Adipocyte (in vitro differentiated cells): ENCODE results near the gene LSAMP.

Experiments
- DNase-seq: peaks from one replicate; pipeline ENCODE4 v3.0.0-alpha.2; 2015; ENCODE audit warnings: low read depth
- H3K27me3 ChIP-seq: replicated peaks from 2 replicates; pipeline ENCODE4 v1.7.0; 2013; ENCODE audit warnings: mild to moderate bottlenecking, low read length, moderate library complexity; ENCODE audit not compliant: control insufficient read depth, insufficient read depth
- H3K36me3 ChIP-seq: 2 replicates; pipeline ENCODE4 v1.7.0; 2013; ENCODE audit warnings: low read length, mild to moderate bottlenecking, moderate library complexity; ENCODE audit not compliant: control insufficient read depth, insufficient read depth, severe bottlenecking
- H3K4me1 ChIP-seq: 2 replicates; pipeline ENCODE4 v1.7.0; 2013; ENCODE audit warnings: mild to moderate bottlenecking, low read length, moderate library complexity; ENCODE audit not compliant: control insufficient read depth, insufficient read depth
- H3K4me3 ChIP-seq: 2 replicates; pipeline ENCODE4 v1.7.0; 2013; ENCODE audit warnings: mild to moderate bottlenecking, low read length, moderate library complexity
- H3K9ac ChIP-seq: 2 replicates; pipeline ENCODE4 v1.7.0; 2013; ENCODE audit warnings: mild to moderate bottlenecking, low read length, moderate library complexity
- H3K9me3 ChIP-seq: 2 replicates; pipeline ENCODE4 v1.7.0; 2013; ENCODE audit warnings: mild to moderate bottlenecking, low read length, moderate library complexity; ENCODE audit not compliant: control insufficient read depth

LSAMP gene

DNA sequence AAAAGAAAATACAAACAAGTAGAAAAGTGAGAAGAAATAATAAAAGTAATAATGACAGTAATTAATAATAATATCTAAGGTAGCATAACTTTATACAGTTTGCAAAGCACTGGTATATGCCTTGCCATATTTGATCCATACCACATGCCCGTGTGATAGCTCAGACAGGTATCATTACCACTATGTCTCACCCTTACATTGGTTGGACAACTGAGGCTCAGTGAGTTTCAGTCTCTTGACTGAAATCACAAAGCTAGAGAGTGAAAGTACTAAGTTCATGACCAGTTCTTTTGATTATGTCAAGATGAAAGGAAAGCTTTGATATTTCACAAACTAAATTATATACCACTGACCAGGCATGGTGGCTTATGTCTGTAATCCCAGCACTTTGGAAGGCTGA lies 413.1 kb downstream of the LSAMP start:
- H3K4me1 ChIP-seq, result no peaks in the 10 kb centered on the region
- no peaks in the 10 kb centered on the region for H3K27me3 ChIP-seq
- no peak overlapping the region for H3K4me3 ChIP-seq
- DNase-seq, result no peak
- H3K9ac ChIP-seq, result no peak overlapping the region
- H3K36me3 ChIP-seq, result no peaks in the 10 kb centered on the region
- no peaks in the 10 kb centered on the region for H3K9me3 ChIP-seq

DNA sequence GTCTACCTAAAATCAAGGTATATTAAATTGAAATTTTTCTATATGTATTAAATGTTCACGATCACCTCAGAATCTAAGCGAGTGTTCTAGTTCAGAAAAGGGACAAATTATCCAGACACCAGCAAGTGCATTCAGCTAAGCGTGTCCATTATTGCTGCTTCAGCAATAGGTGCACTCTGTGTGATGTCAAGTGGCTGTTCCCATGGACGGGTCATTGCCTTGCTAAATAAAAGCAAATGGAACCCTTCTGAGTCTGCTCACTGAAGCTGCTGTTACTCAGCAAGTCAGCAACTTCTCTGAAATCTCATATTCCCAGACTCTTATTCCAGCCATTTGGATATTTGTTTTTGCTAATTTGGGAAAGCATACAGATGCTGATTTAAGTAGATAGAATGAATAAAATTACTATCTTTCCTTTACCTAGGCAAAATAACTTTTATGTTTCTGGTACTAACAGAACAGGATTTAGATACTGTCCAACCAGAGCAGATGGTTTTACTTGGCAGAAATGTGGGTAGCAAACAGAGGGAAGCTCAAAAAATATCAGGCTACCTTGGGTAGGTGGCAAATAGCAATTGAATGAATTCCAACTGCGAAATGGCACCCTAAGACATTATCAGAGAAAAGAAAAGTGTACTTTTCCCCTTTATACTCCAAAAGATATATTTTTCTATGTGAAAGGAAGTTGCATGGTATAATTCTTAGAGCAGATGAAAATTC lies 415.0 kb downstream of the LSAMP start:
- Histone ChIP-seq H3K36me3 (no peaks in the 10 kb centered on the region), H3K4me3 (no peak overlapping the region), H3K9me3 (no peaks in the 10 kb centered on the region), H3K4me1 (no peaks in the 10 kb centered on the region), H3K9ac (no peak overlapping the region), H3K27me3 (no peaks in the 10 kb centered on the region)
- no peak for DNase-seq

DNA sequence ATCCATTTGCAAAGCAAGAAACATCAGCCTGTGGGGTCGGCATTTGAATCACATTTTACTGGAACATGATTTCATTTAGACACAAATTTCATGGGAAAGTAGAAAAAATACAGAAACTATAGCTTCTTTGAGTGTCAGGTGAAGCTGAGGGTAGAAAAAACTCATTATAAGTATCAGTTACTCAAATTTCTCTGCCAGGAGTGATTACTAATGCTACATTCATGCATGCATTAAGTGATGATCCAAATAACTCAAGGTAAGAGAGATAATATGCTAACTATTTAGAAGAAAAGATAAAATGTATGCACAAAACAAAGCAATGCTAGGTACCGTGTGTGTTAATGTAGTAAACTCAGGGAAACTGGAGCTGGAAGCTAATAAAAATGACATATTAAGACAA lies 416.0 kb downstream of the LSAMP start:
- no peaks in the 10 kb centered on the region for H3K4me1 ChIP-seq
- H3K9me3 ChIP-seq, result no peaks in the 10 kb centered on the region
- no peaks in the 10 kb centered on the region for H3K36me3 ChIP-seq
- H3K9ac ChIP-seq, result no peak overlapping the region
- DNase-seq, result no peak
- H3K27me3 ChIP-seq, result no peaks in the 10 kb centered on the region
- H3K4me3 ChIP-seq, result no peak overlapping the region

DNA sequence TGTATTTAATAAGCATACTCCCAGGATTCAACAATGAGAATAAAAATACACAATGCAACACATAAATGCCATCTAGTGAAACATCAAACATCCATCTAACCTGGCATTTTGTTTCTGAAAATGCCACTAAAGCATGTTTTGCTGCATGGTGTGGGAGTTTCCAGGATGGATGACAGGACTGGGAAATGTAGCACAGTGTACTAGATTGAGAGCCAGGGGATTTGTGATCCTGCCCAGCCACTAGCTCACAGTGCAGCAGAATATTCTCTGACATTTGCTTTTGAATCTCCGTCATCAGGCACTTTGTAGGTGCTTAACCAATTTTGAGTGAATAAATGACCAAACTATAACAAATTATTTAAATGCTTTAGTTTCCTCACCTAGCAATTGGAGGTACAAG lies 417.1 kb downstream of the LSAMP start:
- Histone ChIP-seq H3K9me3 (no peaks in the 10 kb centered on the region), H3K4me3 (no peak overlapping the region), H3K4me1 (no peaks in the 10 kb centered on the region), H3K36me3 (no peaks in the 10 kb centered on the region), H3K9ac (no peak overlapping the region), H3K27me3 (no peaks in the 10 kb centered on the region)
- DNase-seq, result no peak

DNA sequence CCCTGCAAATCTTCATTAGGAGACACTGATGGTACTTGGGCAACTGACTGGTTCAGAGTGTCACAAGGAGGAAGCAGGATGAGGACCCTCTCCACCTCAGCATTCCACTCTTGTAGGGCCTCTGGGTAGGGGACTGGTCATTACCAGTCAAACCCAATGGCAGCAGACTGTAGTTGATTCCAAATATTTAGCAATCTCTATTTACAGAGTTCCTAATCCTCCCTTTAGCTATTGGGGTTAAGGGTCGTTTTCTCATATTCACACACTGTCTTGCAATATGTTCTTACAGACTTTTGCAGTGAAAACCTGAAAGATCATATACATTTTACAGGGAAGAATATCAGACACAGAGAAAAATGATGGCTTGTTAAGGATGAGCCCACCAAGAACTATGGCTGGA lies 424.3 kb downstream of the LSAMP start:
- Histone ChIP-seq H3K4me1 (peaks cover 9% of the 10 kb centered on the region), H3K36me3 (no peaks in the 10 kb centered on the region), H3K9ac (no peak overlapping the region), H3K27me3 (no peaks in the 10 kb centered on the region), H3K9me3 (no peaks in the 10 kb centered on the region), H3K4me3 (no peak overlapping the region)
- no peak for DNase-seq

DNA sequence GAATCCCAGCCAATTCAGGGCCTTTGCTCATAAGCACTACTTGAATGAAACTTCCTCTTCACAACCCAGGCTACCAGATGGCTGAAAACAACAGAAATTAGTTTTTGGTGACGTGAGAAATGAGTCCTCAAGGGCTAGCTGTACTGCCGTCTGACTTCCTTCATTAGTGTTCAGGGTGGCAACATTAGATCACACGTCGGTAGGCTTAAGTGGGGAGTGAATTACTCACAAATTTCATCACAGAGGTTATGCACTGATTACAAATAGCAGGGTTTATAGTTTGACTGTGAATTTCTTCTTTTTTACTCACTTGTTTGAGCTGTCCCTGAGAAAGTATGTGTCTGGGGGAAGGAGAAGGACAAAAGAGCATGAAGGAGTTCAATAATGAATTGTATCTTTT lies 424.8 kb downstream of the LSAMP start:
- Histone ChIP-seq H3K36me3 (no peaks in the 10 kb centered on the region), H3K9ac (no peak overlapping the region)
- DNase-seq, result no peak

DNA sequence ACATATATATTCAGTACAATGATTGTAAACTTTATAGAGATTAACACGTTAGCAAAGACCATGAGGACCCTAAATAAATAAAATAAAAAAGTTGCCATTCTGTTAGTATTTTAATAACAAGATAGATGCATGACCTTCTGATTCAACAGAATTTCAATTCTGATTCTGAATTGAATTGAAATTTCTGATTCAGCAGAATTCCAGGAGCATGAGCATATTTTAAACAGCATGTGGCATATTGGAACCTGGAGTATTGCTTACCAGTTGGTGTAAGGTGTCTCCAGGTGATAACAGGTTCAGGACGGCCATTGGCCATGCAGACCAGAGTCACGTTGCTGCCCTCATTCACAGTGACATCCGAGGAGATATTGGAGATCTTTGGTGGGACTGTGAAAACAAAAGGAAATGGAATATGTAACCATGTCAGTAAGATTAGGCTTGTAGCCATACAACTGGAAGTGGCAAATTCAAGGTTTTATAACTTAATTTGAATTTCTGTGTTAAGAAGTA lies 426.0 kb downstream of the LSAMP start:
- Histone ChIP-seq H3K4me1 (peaks cover 9% of the 10 kb centered on the region), H3K27me3 (no peaks in the 10 kb centered on the region), H3K9ac (no peak overlapping the region), H3K36me3 (no peaks in the 10 kb centered on the region), H3K9me3 (no peaks in the 10 kb centered on the region), H3K4me3 (no peak overlapping the region)
- DNase-seq, result no peak

More for the DNA sequence above, 424.8 kb downstream of the LSAMP start:
- Histone ChIP-seq H3K27me3 (no peaks in the 10 kb centered on the region), H3K9me3 (no peaks in the 10 kb centered on the region), H3K4me3 (no peak overlapping the region), H3K4me1 (peaks cover 9% of the 10 kb centered on the region)

DNA sequence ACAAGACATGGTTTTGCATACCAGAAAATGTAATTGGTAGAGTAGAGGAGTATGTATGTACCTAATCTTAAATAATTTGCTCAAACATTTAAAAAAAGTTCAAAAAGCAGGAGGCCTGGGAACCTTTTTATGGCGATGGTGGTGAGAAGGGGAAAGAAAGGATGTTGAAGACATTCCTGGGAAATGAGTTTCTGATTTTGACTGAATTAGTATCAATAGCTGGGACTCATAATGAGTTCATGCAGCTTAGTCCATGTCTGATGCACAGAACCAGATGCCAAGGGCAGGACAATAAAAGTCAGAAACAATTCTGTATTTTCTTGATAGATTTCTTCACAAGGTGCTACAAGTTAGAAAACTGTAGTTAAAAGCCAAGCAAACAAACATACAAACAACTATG lies 426.6 kb downstream of the LSAMP start:
- H3K4me3 ChIP-seq, result no peak overlapping the region

DNA sequence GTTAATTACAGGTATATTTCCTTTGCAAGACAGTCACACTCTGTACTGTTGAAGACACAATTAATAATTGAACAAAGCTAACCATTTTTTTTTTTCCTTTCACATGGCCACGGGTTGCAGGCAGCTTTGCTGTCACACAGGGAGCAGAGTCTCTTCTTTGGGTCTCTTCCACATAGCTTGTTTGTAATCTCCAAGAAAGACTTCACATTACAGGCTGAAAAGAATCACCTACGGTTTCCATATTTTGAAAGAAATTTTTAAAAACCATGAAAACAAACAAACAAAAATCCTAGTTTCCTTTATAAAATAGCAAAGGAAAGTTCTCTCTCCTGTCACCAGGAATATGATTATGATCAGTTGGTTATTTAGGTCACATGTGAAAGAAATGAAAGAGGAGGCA lies 429.4 kb downstream of the LSAMP start:
- Histone ChIP-seq H3K9ac (no peak overlapping the region), H3K27me3 (no peaks in the 10 kb centered on the region), H3K9me3 (no peaks in the 10 kb centered on the region), H3K4me3 (no peak overlapping the region), H3K36me3 (no peaks in the 10 kb centered on the region), H3K4me1 (peaks cover 4% of the 10 kb centered on the region)
- no peak for DNase-seq

More for the DNA sequence above, 426.6 kb downstream of the LSAMP start:
- no peaks in the 10 kb centered on the region for H3K27me3 ChIP-seq
- H3K9me3 ChIP-seq, result no peaks in the 10 kb centered on the region
- peaks cover 9% of the 10 kb centered on the region for H3K4me1 ChIP-seq
- no peaks in the 10 kb centered on the region for H3K36me3 ChIP-seq
- H3K9ac ChIP-seq, result no peak overlapping the region
- no peak for DNase-seq

DNA sequence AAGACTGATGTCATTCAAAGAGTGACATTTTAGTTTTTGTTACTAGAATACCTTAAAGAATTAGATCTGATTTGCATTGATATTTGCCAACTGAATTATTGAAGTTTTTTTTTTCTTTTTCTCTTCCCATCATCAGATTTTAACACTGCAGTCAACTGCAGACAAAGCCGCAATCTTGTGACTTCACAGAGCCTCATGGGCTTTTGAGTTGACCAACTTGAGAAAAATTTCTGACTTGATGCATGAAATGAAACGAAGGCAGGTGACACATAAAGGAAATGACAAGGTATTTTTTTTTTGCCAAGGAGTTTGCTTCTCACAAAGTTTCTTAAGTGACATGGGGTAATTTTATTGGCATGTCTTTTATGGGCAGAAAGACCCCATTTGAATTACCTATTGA lies 438.3 kb downstream of the LSAMP start:
- Histone ChIP-seq H3K9me3 (no peaks in the 10 kb centered on the region), H3K36me3 (no peaks in the 10 kb centered on the region), H3K9ac (no peak overlapping the region), H3K27me3 (no peaks in the 10 kb centered on the region), H3K4me1 (peaks cover 24% of the 10 kb centered on the region), H3K4me3 (no peak overlapping the region)
- DNase-seq, result no peak

DNA sequence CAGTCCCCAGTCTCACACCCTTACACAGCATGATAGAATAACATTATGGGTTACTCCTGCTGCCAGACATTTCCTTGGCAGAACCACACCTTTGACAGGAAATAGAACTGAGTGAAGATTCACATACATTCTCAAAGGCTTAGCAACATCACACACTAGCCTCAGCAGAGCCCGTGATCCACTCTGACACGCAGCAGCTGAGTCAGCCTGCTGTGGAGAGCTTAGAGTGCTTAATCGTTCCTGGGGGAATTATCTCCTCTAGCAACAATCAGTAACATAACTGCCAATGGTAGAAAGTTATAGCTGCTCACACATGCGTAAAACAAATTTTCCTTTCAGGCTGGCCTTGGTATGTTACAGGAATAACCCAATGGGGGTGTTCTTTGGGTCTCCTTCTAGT lies 439.9 kb downstream of the LSAMP start:
- H3K36me3 ChIP-seq, result no peaks in the 10 kb centered on the region
- DNase-seq, result peak; percentile 80
- H3K9ac ChIP-seq, result no peak overlapping the region
- H3K4me3 ChIP-seq, result peak overlapping the region; percentile 42
- no peaks in the 10 kb centered on the region for H3K9me3 ChIP-seq
- peaks cover 39% of the 10 kb centered on the region for H3K4me1 ChIP-seq
- no peaks in the 10 kb centered on the region for H3K27me3 ChIP-seq

DNA sequence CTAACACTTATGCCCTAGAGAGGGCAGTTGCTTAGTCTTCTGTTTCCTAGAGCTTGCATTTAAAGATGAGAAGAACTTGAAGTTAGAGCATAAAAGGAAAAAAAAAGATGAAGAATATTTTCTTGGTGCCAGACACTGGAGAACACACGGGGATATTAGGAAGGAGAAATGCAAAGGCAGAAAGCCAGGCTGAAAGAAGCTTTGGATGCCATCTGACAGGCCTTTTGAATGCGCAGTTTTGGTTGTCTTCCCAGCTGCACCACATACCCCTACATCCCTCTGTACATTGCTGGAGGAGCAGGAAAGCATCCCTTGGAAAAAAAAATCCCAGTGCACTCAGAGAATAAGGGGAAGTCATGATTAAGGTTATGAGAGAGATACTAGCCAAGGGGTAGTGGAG lies 443.1 kb downstream of the LSAMP start:
- H3K9ac ChIP-seq, result no peak overlapping the region
- no peaks in the 10 kb centered on the region for H3K36me3 ChIP-seq
- H3K4me3 ChIP-seq, result no peak overlapping the region
- no peaks in the 10 kb centered on the region for H3K9me3 ChIP-seq
- no peak for DNase-seq
- no peaks in the 10 kb centered on the region for H3K27me3 ChIP-seq
- peaks cover 47% of the 10 kb centered on the region for H3K4me1 ChIP-seq
